H1 (cell line): Measurements from ENCODE around the gene NDRG4. TPM values are rescaled to one million over a fixed set of nuclear protein-coding genes. Genes with fewer than 3 reads are reported as not detected.

Experiments
- CTCF ChIA-PET: fragments of 300-600 bp; sonication (Branson Sonifier 250); formaldehyde crosslinking; loops from one replicate; lab custom pipeline; 2021; ENCODE audit not compliant: partially characterized antibody; lab: Charles Lee
- POLR2A ChIA-PET: fragments of 300-600 bp; sonication (Branson Sonifier 250); formaldehyde crosslinking; loops from one replicate; lab custom pipeline; 2021; ENCODE audit warnings: inconsistent platforms; ENCODE audit not compliant: partially characterized antibody; lab: Charles Lee
- DNase-seq, 2 experiments: peaks; one replicate each; pipeline versions ENCODE4 v3.0.0 to v3.0.0-alpha.2; 2010 to 2022; ENCODE audit warnings: low spot score in 2 of 2, low read depth in 1 of 2, mixed read lengths in 1 of 2
- FAIRE-seq: peaks from 2 replicates; lab custom pipeline; 2011; peaks lifted over from hg19 to GRCh38; lab: Jason Lieb, UNC
- H2AFZ ChIP-seq: 2 replicates; pipeline ENCODE4 v1.8.1; 2012; ENCODE audit warnings: low read length, inconsistent platforms
- H2AK5ac ChIP-seq: 2 replicates; pipeline ENCODE4 v1.6.1; 2013; ENCODE audit warnings: low read depth, low read length
- H2BK120ac ChIP-seq: replicated peaks from 2 replicates; pipeline ENCODE3; 2013; ENCODE audit warnings: low read depth, low read length, inconsistent platforms
- H2BK12ac ChIP-seq: 2 replicates; pipeline ENCODE4 v1.6.1; 2013; ENCODE audit warnings: low read depth, low read length
- H2BK15ac ChIP-seq: 2 replicates; pipeline ENCODE4 v1.6.1; 2013; ENCODE audit warnings: low read length
- H2BK20ac ChIP-seq: 2 replicates; pipeline ENCODE4 v1.6.1; 2013; ENCODE audit warnings: low read length
- H2BK5ac ChIP-seq: 2 replicates; pipeline ENCODE4 v1.6.1; 2013; ENCODE audit warnings: low read depth, low read length
- H3K14ac ChIP-seq: 2 replicates; pipeline ENCODE4 v1.6.1; 2013; ENCODE audit warnings: inconsistent platforms; ENCODE audit not compliant: insufficient read length
- H3K18ac ChIP-seq: 2 replicates; pipeline ENCODE4 v1.6.1; 2013; ENCODE audit warnings: low read length; ENCODE audit errors: extremely low read depth
- H3K23ac ChIP-seq: 2 replicates; pipeline ENCODE4 v1.6.1; 2013; ENCODE audit warnings: inconsistent platforms; ENCODE audit not compliant: insufficient read length
- H3K23me2 ChIP-seq: 2 replicates; pipeline ENCODE4 v1.6.1; 2013; ENCODE audit warnings: low read depth, low read length
- H3K27ac ChIP-seq: 2 replicates; pipeline ENCODE4 v1.6.1; 2011; ENCODE audit warnings: low read depth, low read length, inconsistent platforms
- H3K27me3 ChIP-seq, 4 experiments: replicated peaks in 1 of 4; 1 replicate in 1 of 4; 2 replicates in 3 of 4; pipeline versions ENCODE4 v1.6.1 to v1.8.1; 2011 to 2013; ENCODE audit warnings: low read length in 3 of 4, mild to moderate bottlenecking in 3 of 4, inconsistent platforms in 2 of 4, mixed read lengths in 2 of 4, moderate library complexity in 1 of 4; ENCODE audit not compliant: control insufficient read depth in 3 of 4, insufficient read depth in 3 of 4; ENCODE audit errors: extremely low read depth in 1 of 4
- H3K36me3 ChIP-seq, 4 experiments: 2 replicates each; pipeline versions ENCODE4 v1.6.1 to v1.8.1; 2011 to 2013; ENCODE audit warnings: mild to moderate bottlenecking in 4 of 4, low read length in 3 of 4, moderate library complexity in 2 of 4, control low read depth in 1 of 4, inconsistent platforms in 1 of 4; ENCODE audit not compliant: insufficient read depth in 4 of 4, control insufficient read depth in 2 of 4
- H3K4ac ChIP-seq: replicated peaks from 2 replicates; pipeline ENCODE3; 2013; ENCODE audit warnings: low read length, low read depth, mixed read lengths, inconsistent platforms; ENCODE audit not compliant: insufficient read length
- H3K4me1 ChIP-seq, 4 experiments: replicated peaks in 1 of 4; 1 replicate in 1 of 4; 2 replicates in 3 of 4; pipeline versions ENCODE4 v1.6.1 to v1.8.1; 2011 to 2013; ENCODE audit warnings: low read length in 3 of 4, inconsistent platforms in 2 of 4, mixed read lengths in 1 of 4; ENCODE audit not compliant: insufficient read depth in 4 of 4, control insufficient read depth in 3 of 4
- H3K4me2 ChIP-seq, 2 experiments: 2 replicates each; pipeline versions ENCODE4 v1.6.1 to v1.8.1; 2011 to 2013; ENCODE audit warnings: low read depth in 2 of 2, low read length in 2 of 2, control low read depth in 1 of 2, inconsistent platforms in 1 of 2, mild to moderate bottlenecking in 1 of 2; ENCODE audit not compliant: insufficient read depth in 1 of 2
- H3K4me3 ChIP-seq, 4 experiments: fragments of 200-600, 300-600 bp in 1 of 4; sonication (generic), shearing (Covaris generic), sonication (Bioruptor Twin) in 1 of 4; 2 replicates each; pipeline versions ENCODE4 v1.5.1 to v1.8.1; 2011 to 2016; ENCODE audit warnings: low read length in 4 of 4, low read depth in 3 of 4, control low read depth in 2 of 4, inconsistent platforms in 2 of 4, mild to moderate bottlenecking in 2 of 4, mixed read lengths in 1 of 4, moderate library complexity in 1 of 4; ENCODE audit not compliant: insufficient read depth in 2 of 4; ENCODE audit errors: extremely low read depth in 1 of 4
- H3K56ac ChIP-seq: replicated peaks from 2 replicates; pipeline ENCODE3; 2013; ENCODE audit warnings: low read depth, mild to moderate bottlenecking, mixed read lengths, low read length, inconsistent platforms; ENCODE audit not compliant: insufficient read length
- H3K79me1 ChIP-seq: 2 replicates; pipeline ENCODE4 v1.6.1; 2013; ENCODE audit warnings: low read depth, low read length, control low read depth
- H3K79me2 ChIP-seq, 2 experiments: 2 replicates each; pipeline versions ENCODE4 v1.6.1 to v1.8.1; 2012 to 2013; ENCODE audit warnings: low read length in 2 of 2, mild to moderate bottlenecking in 2 of 2, inconsistent platforms in 1 of 2; ENCODE audit not compliant: insufficient read depth in 2 of 2, control insufficient read depth in 1 of 2
- H3K9ac ChIP-seq, 4 experiments: replicated peaks in 1 of 4; 1 replicate in 1 of 4; 2 replicates in 3 of 4; pipeline versions ENCODE4 v1.6.1 to v1.8.1; 2011 to 2013; ENCODE audit warnings: low read depth in 3 of 4, low read length in 3 of 4, control low read depth in 2 of 4, mild to moderate bottlenecking in 2 of 4, moderate library complexity in 2 of 4, inconsistent platforms in 1 of 4; ENCODE audit errors: extremely low read depth in 1 of 4
- H3K9me3 ChIP-seq, 2 experiments: 2 replicates each; pipeline versions ENCODE4 v1.6.1 to v1.8.1; 2012 to 2013; ENCODE audit warnings: mild to moderate bottlenecking in 2 of 2, moderate library complexity in 2 of 2, control low read depth in 1 of 2, inconsistent platforms in 1 of 2, low read depth in 1 of 2, low read length in 1 of 2, mixed read lengths in 1 of 2; ENCODE audit not compliant: insufficient read depth in 2 of 2
- H4K20me1 ChIP-seq, 2 experiments: replicated peaks in 1 of 2; 2 replicates each; pipeline versions ENCODE3 to v1.8.1; 2011 to 2013; ENCODE audit warnings: inconsistent platforms in 2 of 2, low read length in 2 of 2, mild to moderate bottlenecking in 1 of 2; ENCODE audit not compliant: insufficient read depth in 2 of 2, control insufficient read depth in 1 of 2
- H4K5ac ChIP-seq: 2 replicates; pipeline ENCODE4 v1.6.1; 2013; ENCODE audit warnings: low read length, low read depth, mixed read lengths, inconsistent platforms; ENCODE audit not compliant: insufficient read length
- H4K8ac ChIP-seq: 2 replicates; pipeline ENCODE4 v1.8.0; 2013; ENCODE audit warnings: mild to moderate bottlenecking, moderate library complexity, low read length, inconsistent platforms; ENCODE audit not compliant: insufficient read depth; ENCODE audit errors: extremely low read depth
- H4K91ac ChIP-seq: replicated peaks from 2 replicates; pipeline ENCODE3; 2013; ENCODE audit warnings: low read length, mixed read lengths, inconsistent platforms; ENCODE audit not compliant: insufficient read length
- ASH2L ChIP-seq: fragments of 200-600, 300-600 bp; sonication (generic); IDR thresholded peaks from one replicate; pipeline ENCODE4 v1.7.1; 2017; ENCODE audit warnings: low read length
- ATF2 ChIP-seq: IDR thresholded peaks from 2 replicates; pipeline ENCODE4 v1.6.1; 2012; ENCODE audit warnings: low read length, inconsistent platforms
- CHD1 ChIP-seq: IDR thresholded peaks from 2 replicates; pipeline ENCODE4 v1.6.1; 2012; ENCODE audit warnings: low read depth, low read length, improper control_type of control experiment
- GTF2F1 ChIP-seq: IDR thresholded peaks from 2 replicates; pipeline ENCODE4 v1.6.1; 2012; ENCODE audit warnings: low read depth, low read length, improper control_type of control experiment, borderline replicate concordance
- KDM4A ChIP-seq: IDR thresholded peaks from one replicate; pipeline ENCODE4 v1.7.1; 2012; ENCODE audit warnings: low read depth, mild to moderate bottlenecking, moderate library complexity, low read length, inconsistent platforms; ENCODE audit not compliant: severe bottlenecking
- SP2 ChIP-seq: IDR thresholded peaks from 2 replicates; pipeline ENCODE4 v1.6.1; 2012; ENCODE audit warnings: mild to moderate bottlenecking, low read length, inconsistent platforms
- WGBS, 2 experiments: shearing (Covaris generic) in 1 of 2; methylation state at CpG; one replicate each; pipeline versions ENCODE4 v1.1.6 to v1.1.7; 2013 to 2015; ENCODE audit warnings: low lambda C conversion rate in 2 of 2, mixed read lengths in 2 of 2, inconsistent platforms in 1 of 2, low coverage in 1 of 2, missing lambda C conversion rate in 1 of 2; ENCODE audit not compliant: insufficient replicate concordance in 2 of 2, insufficient coverage in 1 of 2, insufficient read length in 1 of 2; ENCODE audit errors: extremely low coverage in 1 of 2, missing lambda C conversion rate in 1 of 2; 5-methylcytosine and 5-hydroxymethylcytosine counted together
- polyA plus RNA-seq, 7 experiments: library from polyadenylated mRNA; depleted of rRNA in 3 of 7; stranded (reverse) in 5 of 7; unstranded in 2 of 7; fragments of >200 nt in 5 of 7; fragments of 200-250 nt in 2 of 7; gene quantifications; 1 replicate in 5 of 7; 2 replicates in 1 of 7; 4 replicates in 1 of 7; pipeline versions ENCODE4 v1.2.1 to v1.2.3, GENCODE V29; 2011 to 2013; ENCODE audit warnings: missing spikeins in 2 of 7, mixed read lengths in 2 of 7
- total RNA-seq: library from RNA; stranded (reverse); fragmentation: NEBNext Ultra II Directional; extraction: Animal tissue kit (Norgen Biotek cat#: 25700); gene quantifications from 2 replicates; pipeline ENCODE4 v1.2.1, GENCODE V29; 2021

Gene NDRG4
- total and polyA plus RNA-seq, 2 of the 8 experiments (the other 6 are each of a cell fraction or from before 2014, with no cell fraction given) = 20.8 to 30.9 TPM

GRCh38 chr16:58467905-58468304 lies 32.0 kb upstream of the NDRG4 start:
- H4K5ac ChIP-seq = no peak overlapping the region
- no peak overlapping the region for H2BK15ac ChIP-seq
- peaks cover 4 to 23% (median 12%) of the 10 kb centered on the region in 4 experiments for H3K4me1 ChIP-seq
- no peak overlapping the region for H3K23ac ChIP-seq
- no peak overlapping the region for H4K8ac ChIP-seq
- no peaks in the 10 kb centered on the region for H4K20me1 ChIP-seq
- 92% methylated on average over 5 of the region's 5 CpGs; no CpG with 5 or more reads in 1 of the 2 experiments for WGBS, 2 experiments
- H3K36me3 ChIP-seq = peaks cover 0 to 3% (median 0%) of the 10 kb centered on the region in 4 experiments; a peak in 1 of 8 replicates
- POLR2A ChIA-PET = no interaction called here
- H3K79me1 ChIP-seq = no peaks in the 10 kb centered on the region
- FAIRE-seq = no peak
- no peaks in the 10 kb centered on the region for H3K9me3 ChIP-seq
- H3K4me3 ChIP-seq = no peak overlapping the region
- H3K27ac ChIP-seq = no peak overlapping the region
- no peak overlapping the region for H3K4me2 ChIP-seq
- no peak overlapping the region for H3K18ac ChIP-seq
- CTCF ChIA-PET = interaction anchor here (0.9 to 1.8 kb wide), 4 partner anchors 19 to 169 kb away, joined by 3 to 5 read pairs (median 4); no protein-coding TSS in a partner anchor
- H2BK5ac ChIP-seq = no peak overlapping the region
- no peak overlapping the region for H3K56ac ChIP-seq
- H2BK12ac ChIP-seq = no peak overlapping the region
- H3K27me3 ChIP-seq = peaks cover 25 to 42% (median 39%) of the 10 kb centered on the region in 4 experiments
- no peak overlapping the region for H3K4ac ChIP-seq
- no peak overlapping the region for H3K14ac ChIP-seq
- H2BK20ac ChIP-seq = no peak overlapping the region
- no peak overlapping the region for H2BK120ac ChIP-seq
- no peak overlapping the region for H2AK5ac ChIP-seq
- no peak for DNase-seq
- no peak overlapping the region for H2AFZ ChIP-seq
- H3K9ac ChIP-seq = no peak overlapping the region
- H4K91ac ChIP-seq = no peak overlapping the region
- H3K23me2 ChIP-seq = peaks cover 17% of the 10 kb centered on the region
- no peaks in the 10 kb centered on the region for H3K79me2 ChIP-seq
- TF ChIP-seq ATF2 = no peak
- no peak for TF ChIP-seq ASH2L
- TF ChIP-seq KDM4A = no peak
- no peak for TF ChIP-seq SP2
- no peak for TF ChIP-seq CHD1
- TF ChIP-seq GTF2F1 = no peak
